Neural cell (in vitro differentiated cells): Measurements from ENCODE around the gene GRIP1. TPM values are rescaled to one million over a fixed set of nuclear protein-coding genes. Genes with fewer than 3 reads are reported as not detected.
"Not testable (repeated sequence)": the region's sequence is repeated elsewhere in the genome, so short reads cannot be mapped to it uniquely, and the experiment has no call there.

Experiments
- H2AFZ ChIP-seq: fragments of 200-600, 300-800 bp; sonication (generic), shearing (Covaris generic); 2 replicates; pipeline ENCODE4 v1.6.0; 2014; ENCODE audit warnings: low read depth, mild to moderate bottlenecking, antibody characterized with exemption, low read length, moderate library complexity
- H3F3A ChIP-seq: fragments of 200-600 bp; shearing (Covaris generic); 2 replicates; pipeline ENCODE4 v1.6.1; 2016; ENCODE audit warnings: mild to moderate bottlenecking, moderate library complexity, mixed read lengths, antibody characterized with exemption, low read length; ENCODE audit not compliant: insufficient read depth, poor library complexity, severe bottlenecking
- H3K27ac ChIP-seq: fragments of 200-600, 300-800 bp; sonication (generic), shearing (Covaris generic); 2 replicates; pipeline ENCODE4 v1.5.1; 2014; ENCODE audit warnings: mild to moderate bottlenecking, low read length, moderate library complexity
- H3K27me3 ChIP-seq: fragments of 300-800, 200-600 bp; sonication (generic), shearing (Covaris generic); 2 replicates; pipeline ENCODE4 v1.6.0; 2014; ENCODE audit warnings: mild to moderate bottlenecking, low read depth, low read length, moderate library complexity; ENCODE audit not compliant: insufficient read depth
- H3K36me3 ChIP-seq: fragments of 300-800, 200-600 bp; sonication (generic), shearing (Covaris generic); 2 replicates; pipeline ENCODE4 v1.5.1; 2014; ENCODE audit warnings: mild to moderate bottlenecking, antibody characterized with exemption, low read length, moderate library complexity; ENCODE audit not compliant: insufficient read depth
- H3K4me2 ChIP-seq: fragments of 300-800, 200-600 bp; sonication (generic), shearing (Covaris generic); 2 replicates; pipeline ENCODE4 v1.6.0; 2014; ENCODE audit warnings: mild to moderate bottlenecking, low read length
- H3K4me3 ChIP-seq: fragments of 300-800, 200-600 bp; sonication (generic), shearing (Covaris generic); 2 replicates; pipeline ENCODE4 v1.5.1; 2014; ENCODE audit warnings: mild to moderate bottlenecking, low read length, moderate library complexity
- H3K79me2 ChIP-seq: fragments of 200-600 bp; shearing (Covaris generic); replicated peaks from 2 replicates; pipeline ENCODE4 v1.6.0; 2014; ENCODE audit warnings: mild to moderate bottlenecking, low read length, moderate library complexity; ENCODE audit not compliant: insufficient read depth
- H3K9ac ChIP-seq: fragments of 300-800, 200-600 bp; sonication (generic), shearing (Covaris generic); 2 replicates; pipeline ENCODE4 v1.6.1; 2016; ENCODE audit warnings: mild to moderate bottlenecking, low read length, mixed read lengths
- H3K9me2 ChIP-seq: fragments of 200-600 bp; shearing (Covaris generic); 2 replicates; pipeline ENCODE4 v1.6.1; 2016; ENCODE audit warnings: mild to moderate bottlenecking, low read length, mixed read lengths; ENCODE audit not compliant: insufficient read depth
- H3K9me3 ChIP-seq: fragments of 200-600, 300-800 bp; sonication (generic), shearing (Covaris generic); 2 replicates; pipeline ENCODE4 v1.6.1; 2016; ENCODE audit warnings: mild to moderate bottlenecking, mixed run types, low read length, moderate library complexity, mixed read lengths
- H4K20me1 ChIP-seq: fragments of 200-600 bp; shearing (Covaris generic); 2 replicates; pipeline ENCODE4 v1.6.1; 2016; ENCODE audit warnings: mild to moderate bottlenecking, mixed run types; ENCODE audit not compliant: insufficient read depth
- CTCF ChIP-seq: fragments of 450-650 bp; IDR thresholded peaks from 2 replicates; pipeline ENCODE4 v1.5.1; 2014; ENCODE audit warnings: antibody characterized with exemption, mild to moderate bottlenecking, moderate library complexity; ENCODE audit not compliant: poor library complexity, severe bottlenecking
- EP300 ChIP-seq: fragments of 450-650 bp; conservative IDR thresholded peaks from 2 replicates; pipeline ENCODE4 v1.6.1; 2014; ENCODE audit warnings: antibody characterized with exemption, mild to moderate bottlenecking, moderate library complexity; ENCODE audit not compliant: poor library complexity, severe bottlenecking
- EZH2 ChIP-seq: fragments of 200-600, 300-800 bp; shearing (Covaris generic), sonication (generic); IDR thresholded peaks from 2 replicates; pipeline ENCODE4 v1.6.1; 2014; ENCODE audit warnings: antibody characterized with exemption, low read length, borderline replicate concordance, mild to moderate bottlenecking; ENCODE audit not compliant: insufficient read depth, poor library complexity, severe bottlenecking
- MXI1 ChIP-seq: fragments of 450-650 bp; conservative IDR thresholded peaks from 2 replicates; pipeline ENCODE4 v1.6.1; 2014; ENCODE audit warnings: antibody characterized with exemption, mild to moderate bottlenecking; ENCODE audit not compliant: poor library complexity, severe bottlenecking
- POLR2AphosphoS5 ChIP-seq: IDR thresholded peaks from 2 replicates; pipeline ENCODE4 v1.6.1; 2012
- RAD21 ChIP-seq: fragments of 450-650 bp; conservative IDR thresholded peaks from 2 replicates; pipeline ENCODE4 v1.6.1; 2014; ENCODE audit warnings: antibody characterized with exemption, mild to moderate bottlenecking, moderate library complexity
- REST ChIP-seq: IDR thresholded peaks from 2 replicates; pipeline ENCODE4 v1.6.1; 2012; ENCODE audit warnings: borderline replicate concordance
- SMC3 ChIP-seq: fragments of 450-650 bp; conservative IDR thresholded peaks from 2 replicates; pipeline ENCODE4 v1.6.1; 2014; ENCODE audit warnings: antibody characterized with exemption, mild to moderate bottlenecking, moderate library complexity; ENCODE audit not compliant: poor library complexity
- TAF1 ChIP-seq: IDR thresholded peaks from 2 replicates; pipeline ENCODE4 v1.6.1; 2012; ENCODE audit warnings: low read depth
- polyA plus RNA-seq: library from polyadenylated mRNA; depleted of rRNA; stranded (reverse); fragments of >200 nt; gene quantifications from 2 replicates; pipeline ENCODE4 v1.2.3, GENCODE V29; 2014

Gene GRIP1
- polyA plus RNA-seq, 1 donor from 2014 or later, result 41.1 TPM

GRCh38 chr12:66304296-66304900, 374.5 kb downstream of the GRIP1 start:
- TF ChIP-seq RAD21 (no peak), SMC3 (no peak), MXI1 (no peak), EZH2 (no peak), POLR2AphosphoS5 (no peak), REST (no peak), EP300 (no peak), CTCF (no peak), TAF1 (no peak)
- H3K9me2 ChIP-seq, result no peaks in the 10 kb centered on the region
- H2AFZ ChIP-seq, result no peak overlapping the region
- H3F3A ChIP-seq, result no peaks in the 10 kb centered on the region
- H3K4me3 ChIP-seq, result no peak overlapping the region
- H3K9ac ChIP-seq, result no peak overlapping the region
- no peaks in the 10 kb centered on the region for H3K9me3 ChIP-seq
- no peaks in the 10 kb centered on the region for H4K20me1 ChIP-seq
- H3K36me3 ChIP-seq, result no peaks in the 10 kb centered on the region
- no peak overlapping the region for H3K4me2 ChIP-seq
- peaks cover 6% of the 10 kb centered on the region for H3K27me3 ChIP-seq
- H3K27ac ChIP-seq, result no peak overlapping the region
- H3K79me2 ChIP-seq, result no peaks in the 10 kb centered on the region

- not testable (repeated sequence) for H3K4me2 ChIP-seq, H3K9me3 ChIP-seq, H2AFZ ChIP-seq, H3K9me2 ChIP-seq, H3F3A ChIP-seq, H3K27ac ChIP-seq, H3K27me3 ChIP-seq, H3K36me3 ChIP-seq, H3K79me2 ChIP-seq, H3K9ac ChIP-seq, H4K20me1 ChIP-seq
- H3K4me3 ChIP-seq, result peak overlapping the region; percentile 89
Measured at GRCh38 chr12:66303316-66303804, 375.5 kb downstream of the GRIP1 start.

- peak overlapping the region; percentile 92 for H2AFZ ChIP-seq
- peak overlapping the region; percentile 55 for H3K9ac ChIP-seq
- TF ChIP-seq TAF1 (no peak), MXI1 (peak; percentile 3)
- no peak overlapping the region for H3K27ac ChIP-seq
- peak overlapping the region; percentile 70 for H3K4me2 ChIP-seq
- no peaks in the 10 kb centered on the region for H3K9me3 ChIP-seq
- no peaks in the 10 kb centered on the region for H3K36me3 ChIP-seq
- H3F3A ChIP-seq, result no peaks in the 10 kb centered on the region
- no peaks in the 10 kb centered on the region for H3K9me2 ChIP-seq
- no peaks in the 10 kb centered on the region for H4K20me1 ChIP-seq
- peaks cover 6% of the 10 kb centered on the region for H3K27me3 ChIP-seq
- H3K79me2 ChIP-seq, result no peaks in the 10 kb centered on the region
- peak overlapping the region; percentile 89 for H3K4me3 ChIP-seq
Measured at GRCh38 chr12:66302827-66303169, 376.1 kb downstream of the GRIP1 start.
